ENCODE data around the gene IL1B. TPM values are rescaled to one million over a fixed set of nuclear protein-coding genes. Genes with fewer than 3 reads are reported as not detected.

The IL1B gene
- polyA plus RNA-seq, 1 of the 3 experiments (the other 2 are of a cell fraction), result 0.25 TPM

DNA sequence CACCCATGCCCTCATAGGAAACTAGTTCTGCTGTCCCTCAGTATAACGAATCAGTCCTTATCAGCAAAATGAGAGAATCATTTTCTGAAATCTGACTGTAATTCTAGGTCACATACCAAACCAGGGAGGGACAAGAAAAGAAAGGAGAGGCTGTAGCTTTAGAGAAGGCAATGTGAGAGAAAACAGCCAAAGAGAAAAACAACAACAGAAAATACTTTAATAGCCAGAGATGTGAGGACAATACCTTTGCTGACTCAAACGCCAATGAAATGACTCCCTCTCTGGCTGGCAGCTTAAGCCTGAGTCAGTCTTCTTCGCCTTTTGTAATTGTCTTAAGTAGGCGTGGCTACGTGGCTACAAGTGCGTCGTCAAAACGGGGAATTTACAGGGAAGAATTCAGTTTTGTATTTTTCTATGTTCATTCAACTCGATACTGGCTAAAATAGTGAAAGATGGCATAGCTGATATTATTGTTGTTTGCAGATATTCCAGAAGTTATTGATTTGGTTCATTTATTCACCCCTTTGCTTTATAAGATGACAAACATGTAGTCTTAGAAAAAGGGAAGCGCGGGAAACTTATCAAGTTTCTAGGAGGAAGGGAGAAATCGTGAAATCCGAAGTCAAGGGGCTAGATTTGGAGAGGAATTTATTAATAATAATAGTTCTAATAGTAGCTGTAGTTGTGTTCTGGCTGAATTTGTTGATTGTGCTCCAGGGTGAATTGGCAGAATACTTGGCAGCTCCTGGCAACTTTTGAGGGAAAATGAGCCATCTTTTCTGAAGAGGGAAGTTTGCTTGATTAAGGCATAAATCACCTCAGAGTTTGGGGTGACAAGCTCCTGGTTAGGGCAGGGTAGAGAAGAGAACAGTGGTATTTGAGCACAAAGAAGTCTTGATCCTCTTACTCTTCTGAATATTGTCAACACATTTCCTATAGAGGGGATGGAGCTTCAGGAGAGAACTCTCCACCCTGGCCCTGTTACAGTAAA, 52.1 kb downstream of the IL1B start, which contains the start of gene IL1A:
Gene IL1A (minus strand): TSS at position 295 of the 991 bp plus-strand sequence. CDS start 723 bp downstream, outside the sequence.
- CTCF ChIA-PET, result interaction anchor here (0.8 to 1.2 kb wide), 2 partner anchors 83 to 157 kb away, joined by 3 read pairs; no protein-coding TSS in a partner anchor
- Histone ChIP-seq H3K9me2 (no peaks in the 10 kb centered on the region), H3K79me2 (ENCODE audit: insufficient read depth) (no peaks in the 10 kb centered on the region), H2AFZ (ENCODE audit: low read depth) (no peak within 1 kb of the TSS), H3K4me1 (ENCODE audit: control insufficient read depth in 1 of 2, insufficient read depth in 2 of 2, low read depth in 1 of 2, low read length in 1 of 2) (no peaks in the 10 kb centered on the region), H3K9ac (no peak within 1 kb of the TSS), H3F3A (replicated peaks; ENCODE audit: insufficient read depth) (no peaks in the 10 kb centered on the region), H3K27ac (ENCODE audit: low read depth in 2 of 2, low read length in 1 of 2) (no peak within 1 kb of the TSS), H3K27me3 (ENCODE audit: insufficient read depth) (no peaks in the 10 kb centered on the region), H3K4me2 (peak within 1 kb of the TSS; percentile 20; the same call in 1 of the 2 replicates), H3K4me3 (ENCODE audit: low read depth in 2 of 2, low read length in 1 of 2) (peak within 1 kb of the TSS in 1 of 2 experiments; percentile 9; a peak in 1 of 4 replicates), H4K20me1 (ENCODE audit: insufficient read depth) (no peaks in the 10 kb centered on the region), H3K9me3 (no peaks in the 10 kb centered on the region), H3K36me3 (replicated peaks in 1 of 2; ENCODE audit: control insufficient read depth in 1 of 2, insufficient read depth in 2 of 2, low read length in 1 of 2) (no peaks in the 10 kb centered on the region)
- DNase-seq, result no peak
- WGBS (ENCODE audit: low lambda C conversion rate), result 24% methylated on average over 13 of the region's 13 CpGs
- POLR2A ChIA-PET, result no interaction called here
- TF ChIP-seq MEF2A (IDR thresholded peaks at IDR 0.05; ENCODE audit: borderline replicate concordance, low read depth) (no peak), YY1 (IDR thresholded peaks at IDR 0.05; ENCODE audit: low read depth) (no peak), ELF1 (IDR thresholded peaks at IDR 0.05) (no peak), NFIC (IDR thresholded peaks at IDR 0.05; ENCODE audit: borderline replicate concordance) (no peak)
- TF ChIP-seq, protein P1, sequence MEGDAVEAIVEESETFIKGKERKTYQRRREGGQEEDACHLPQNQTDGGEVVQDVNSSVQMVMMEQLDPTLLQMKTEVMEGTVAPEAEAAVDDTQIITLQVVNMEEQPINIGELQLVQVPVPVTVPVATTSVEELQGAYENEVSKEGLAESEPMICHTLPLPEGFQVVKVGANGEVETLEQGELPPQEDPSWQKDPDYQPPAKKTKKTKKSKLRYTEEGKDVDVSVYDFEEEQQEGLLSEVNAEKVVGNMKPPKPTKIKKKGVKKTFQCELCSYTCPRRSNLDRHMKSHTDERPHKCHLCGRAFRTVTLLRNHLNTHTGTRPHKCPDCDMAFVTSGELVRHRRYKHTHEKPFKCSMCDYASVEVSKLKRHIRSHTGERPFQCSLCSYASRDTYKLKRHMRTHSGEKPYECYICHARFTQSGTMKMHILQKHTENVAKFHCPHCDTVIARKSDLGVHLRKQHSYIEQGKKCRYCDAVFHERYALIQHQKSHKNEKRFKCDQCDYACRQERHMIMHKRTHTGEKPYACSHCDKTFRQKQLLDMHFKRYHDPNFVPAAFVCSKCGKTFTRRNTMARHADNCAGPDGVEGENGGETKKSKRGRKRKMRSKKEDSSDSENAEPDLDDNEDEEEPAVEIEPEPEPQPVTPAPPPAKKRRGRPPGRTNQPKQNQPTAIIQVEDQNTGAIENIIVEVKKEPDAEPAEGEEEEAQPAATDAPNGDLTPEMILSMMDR (IDR thresholded peaks at IDR 0.05), result no peak
- TF ChIP-seq, protein P2, sequence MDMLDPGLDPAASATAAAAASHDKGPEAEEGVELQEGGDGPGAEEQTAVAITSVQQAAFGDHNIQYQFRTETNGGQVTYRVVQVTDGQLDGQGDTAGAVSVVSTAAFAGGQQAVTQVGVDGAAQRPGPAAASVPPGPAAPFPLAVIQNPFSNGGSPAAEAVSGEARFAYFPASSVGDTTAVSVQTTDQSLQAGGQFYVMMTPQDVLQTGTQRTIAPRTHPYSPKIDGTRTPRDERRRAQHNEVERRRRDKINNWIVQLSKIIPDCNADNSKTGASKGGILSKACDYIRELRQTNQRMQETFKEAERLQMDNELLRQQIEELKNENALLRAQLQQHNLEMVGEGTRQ (IDR thresholded peaks at IDR 0.05; ENCODE audit: borderline replicate concordance, low read depth, low read length), result no peak

DNA sequence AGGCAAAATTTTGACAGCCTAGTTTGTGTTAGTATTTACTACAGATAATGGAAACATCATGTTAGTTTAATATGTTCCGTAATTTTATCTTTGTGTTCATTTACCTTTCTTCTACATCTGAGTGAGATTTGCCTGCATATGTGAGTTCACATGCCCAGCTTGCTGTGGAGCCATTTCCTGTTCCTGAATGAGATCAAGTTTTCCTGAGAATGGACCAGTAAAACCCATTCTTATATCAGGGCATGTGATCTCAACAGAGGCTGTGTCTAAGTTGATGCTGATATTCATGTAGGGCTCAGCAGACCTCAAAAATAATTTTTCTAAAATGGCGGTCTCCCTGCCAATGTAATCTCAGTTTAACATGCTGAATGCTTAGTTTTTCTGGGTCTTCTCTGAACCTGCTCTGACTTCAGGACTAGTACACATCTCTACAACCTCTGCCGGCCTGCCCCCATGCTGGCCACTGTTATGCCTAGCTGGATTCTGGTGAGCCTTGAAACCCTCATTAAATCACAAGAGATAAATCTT, 53.3 kb downstream of the IL1B start:
- H3K4me3 ChIP-seq (ENCODE audit: low read depth in 2 of 2, low read length in 1 of 2), result no peak overlapping the region
- no peaks in the 10 kb centered on the region for H3K79me2 ChIP-seq (ENCODE audit: insufficient read depth)
- no peaks in the 10 kb centered on the region for H4K20me1 ChIP-seq (ENCODE audit: insufficient read depth)
- no peaks in the 10 kb centered on the region for H3F3A ChIP-seq (replicated peaks; ENCODE audit: insufficient read depth)
- no peak overlapping the region for H3K4me2 ChIP-seq
- no peaks in the 10 kb centered on the region for H3K27me3 ChIP-seq (ENCODE audit: insufficient read depth)
- H3K4me1 ChIP-seq (ENCODE audit: control insufficient read depth in 1 of 2, insufficient read depth in 2 of 2, low read depth in 1 of 2, low read length in 1 of 2), result no peaks in the 10 kb centered on the region
- POLR2A ChIA-PET, result interaction anchor here (0.7 kb wide), 1 partner anchor 647 kb away, joined by 3 read pairs; no protein-coding TSS in a partner anchor
- WGBS (ENCODE audit: low lambda C conversion rate), result 70% methylated on average over 3 of the region's 3 CpGs
- no peak overlapping the region for H2AFZ ChIP-seq (ENCODE audit: low read depth)
- no peaks in the 10 kb centered on the region for H3K9me2 ChIP-seq
- no peak overlapping the region for H3K9ac ChIP-seq
- CTCF ChIA-PET, result no interaction called here
- no peak overlapping the region for H3K27ac ChIP-seq (ENCODE audit: low read depth in 2 of 2, low read length in 1 of 2)
- no peak for DNase-seq
- H3K36me3 ChIP-seq (replicated peaks in 1 of 2; ENCODE audit: control insufficient read depth in 1 of 2, insufficient read depth in 2 of 2, low read length in 1 of 2), result no peaks in the 10 kb centered on the region
- no peaks in the 10 kb centered on the region for H3K9me3 ChIP-seq
- TF ChIP-seq MEF2A (IDR thresholded peaks at IDR 0.05; ENCODE audit: borderline replicate concordance, low read depth) (no peak), POLR2AphosphoS5 (IDR thresholded peaks at IDR 0.05; ENCODE audit: low read depth, low read length) (no peak), EP300 (IDR thresholded peaks at IDR 0.05; ENCODE audit: borderline replicate concordance in 1 of 2, low read depth in 1 of 2, low read length in 1 of 2) (no peak), EZH2phosphoT487 (IDR thresholded peaks at IDR 0.05; ENCODE audit: borderline replicate concordance, low read depth) (no peak), TCF12 (IDR thresholded peaks at IDR 0.05) (no peak), MXI1 (IDR thresholded peaks at IDR 0.05; ENCODE audit: low read depth, low read length) (no peak), SMC3 (IDR thresholded peaks at IDR 0.05; ENCODE audit: low read depth, low read length) (no peak), RXRA (IDR thresholded peaks at IDR 0.05; ENCODE audit: borderline replicate concordance, low read depth) (no peak), SIN3A (IDR thresholded peaks at IDR 0.05; ENCODE audit: borderline replicate concordance, low read depth, low read length) (no peak), TEAD4 (IDR thresholded peaks at IDR 0.05; ENCODE audit: borderline replicate concordance, insufficient read depth) (no peak), REST (IDR thresholded peaks at IDR 0.05; ENCODE audit: low read depth, low read length) (no peak), ELF1 (IDR thresholded peaks at IDR 0.05) (no peak)
- TF ChIP-seq, protein P3, sequence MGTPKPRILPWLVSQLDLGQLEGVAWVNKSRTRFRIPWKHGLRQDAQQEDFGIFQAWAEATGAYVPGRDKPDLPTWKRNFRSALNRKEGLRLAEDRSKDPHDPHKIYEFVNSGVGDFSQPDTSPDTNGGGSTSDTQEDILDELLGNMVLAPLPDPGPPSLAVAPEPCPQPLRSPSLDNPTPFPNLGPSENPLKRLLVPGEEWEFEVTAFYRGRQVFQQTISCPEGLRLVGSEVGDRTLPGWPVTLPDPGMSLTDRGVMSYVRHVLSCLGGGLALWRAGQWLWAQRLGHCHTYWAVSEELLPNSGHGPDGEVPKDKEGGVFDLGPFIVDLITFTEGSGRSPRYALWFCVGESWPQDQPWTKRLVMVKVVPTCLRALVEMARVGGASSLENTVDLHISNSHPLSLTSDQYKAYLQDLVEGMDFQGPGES (IDR thresholded peaks at IDR 0.05; ENCODE audit: low read depth, low read length), result no peak
